Suprapubic skin (tissue), 4 donors: ENCODE measurements around the gene PIK3CD.

Source experiments
- EP300 ChIP-seq: sonication (generic); formaldehyde crosslinking; IDR thresholded peaks from one replicate; pipeline ENCODE4 v1.6.1; 2017; ENCODE audit warnings: antibody characterized with exemption
- POLR2A ChIP-seq, 2 donors: fragments of 450-650 bp; IDR thresholded peaks; one replicate each; pipeline ENCODE4 v1.6.1; 2017; ENCODE audit warnings: antibody characterized with exemption in 2 of 2, mild to moderate bottlenecking in 2 of 2, moderate library complexity in 2 of 2
- POLR2AphosphoS5 ChIP-seq, 3 donors: sonication (generic); formaldehyde crosslinking; IDR thresholded peaks; one replicate each; pipeline ENCODE4 v1.6.1; 2017; ENCODE audit warnings: antibody characterized with exemption in 3 of 3
- TF ChIP-seq, protein P1 (sequence below), 2 donors: fragments of 200-600 bp in 1 of 2; fragments of 450-650 bp in 1 of 2; sonication (generic) in 1 of 2; IDR thresholded peaks; one replicate each; pipeline ENCODE4 v1.5.1; 2016 to 2019; ENCODE audit warnings: antibody characterized with exemption in 2 of 2, mild to moderate bottlenecking in 1 of 2, moderate library complexity in 1 of 2

DNA sequence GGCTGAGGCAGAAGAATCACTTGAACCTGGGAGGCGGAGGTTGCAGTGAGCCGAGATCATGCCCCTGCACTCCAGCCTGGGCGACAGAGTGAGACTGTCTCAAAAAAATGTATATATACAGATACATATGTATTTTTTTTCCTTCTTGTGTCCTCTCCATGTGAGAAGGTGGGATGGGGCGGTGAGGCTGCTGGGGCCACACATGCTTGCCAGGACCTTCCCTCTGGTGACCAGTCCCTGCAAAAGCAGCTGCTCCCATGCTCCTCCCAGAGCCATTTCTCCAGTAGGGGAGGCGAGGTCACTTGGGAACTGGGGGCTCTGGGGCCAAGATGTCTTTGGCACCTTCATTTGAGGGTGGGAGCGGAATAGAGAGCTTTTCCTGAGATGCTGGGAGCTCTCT lies 74.9 kb downstream of the PIK3CD start:
- TF ChIP-seq, protein P1, sequence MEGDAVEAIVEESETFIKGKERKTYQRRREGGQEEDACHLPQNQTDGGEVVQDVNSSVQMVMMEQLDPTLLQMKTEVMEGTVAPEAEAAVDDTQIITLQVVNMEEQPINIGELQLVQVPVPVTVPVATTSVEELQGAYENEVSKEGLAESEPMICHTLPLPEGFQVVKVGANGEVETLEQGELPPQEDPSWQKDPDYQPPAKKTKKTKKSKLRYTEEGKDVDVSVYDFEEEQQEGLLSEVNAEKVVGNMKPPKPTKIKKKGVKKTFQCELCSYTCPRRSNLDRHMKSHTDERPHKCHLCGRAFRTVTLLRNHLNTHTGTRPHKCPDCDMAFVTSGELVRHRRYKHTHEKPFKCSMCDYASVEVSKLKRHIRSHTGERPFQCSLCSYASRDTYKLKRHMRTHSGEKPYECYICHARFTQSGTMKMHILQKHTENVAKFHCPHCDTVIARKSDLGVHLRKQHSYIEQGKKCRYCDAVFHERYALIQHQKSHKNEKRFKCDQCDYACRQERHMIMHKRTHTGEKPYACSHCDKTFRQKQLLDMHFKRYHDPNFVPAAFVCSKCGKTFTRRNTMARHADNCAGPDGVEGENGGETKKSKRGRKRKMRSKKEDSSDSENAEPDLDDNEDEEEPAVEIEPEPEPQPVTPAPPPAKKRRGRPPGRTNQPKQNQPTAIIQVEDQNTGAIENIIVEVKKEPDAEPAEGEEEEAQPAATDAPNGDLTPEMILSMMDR (IDR thresholded peaks at IDR 0.05) = no peak
- TF ChIP-seq POLR2AphosphoS5 (IDR thresholded peaks at IDR 0.05) (no peak), POLR2A (IDR thresholded peaks at IDR 0.05) (no peak), EP300 (no peak)
